MCF 10A (cell line): ENCODE measurements around the gene FBLN1. TPM values are rescaled to one million over a fixed set of nuclear protein-coding genes. Genes with fewer than 3 reads are reported as not detected.

Source experiments
- BruUV-seq: library from RNA; stranded (reverse); fragments of 400-500 nt; replicated peaks from 2 replicates; lab custom pipeline; 2021; lab: Mats Ljungman, UMichigan
- CTCF ChIA-PET: fragments of 300-600 bp; sonication (Branson Sonifier 250); formaldehyde crosslinking; extraction: SDS; loops from one replicate; lab custom pipeline; 2021; ENCODE audit warnings: antibody characterized with exemption, inconsistent platforms; lab: Yijun Ruan, JAX
- POLR2A ChIA-PET: fragments of 300-600, 350-650 bp; sonication (Branson Sonifier 250); formaldehyde crosslinking; extraction: SDS; loops from one replicate; lab custom pipeline; 2020; ENCODE audit warnings: antibody characterized with exemption, inconsistent platforms; lab: Yijun Ruan, JAX
- DNase-seq: peaks from one replicate; pipeline ENCODE4 v3.0.0-alpha.2; 2018; ENCODE audit not compliant: unreplicated experiment
- H3K27ac Mint-ChIP-seq: one replicate; pipeline ENCODE4 v1.8.0; 2022; ENCODE audit warnings: mild to moderate bottlenecking, low read depth, mixed read lengths; ENCODE audit not compliant: unreplicated experiment
- H3K27me3 Mint-ChIP-seq: one replicate; pipeline ENCODE4 v1.8.0; 2022; ENCODE audit warnings: mixed read lengths; ENCODE audit not compliant: insufficient read depth, unreplicated experiment
- H3K36me3 Mint-ChIP-seq: one replicate; pipeline ENCODE4 v1.8.0; 2022; ENCODE audit warnings: mild to moderate bottlenecking, moderate library complexity, mixed read lengths; ENCODE audit not compliant: insufficient read depth, unreplicated experiment
- H3K4me1 Mint-ChIP-seq: one replicate; pipeline ENCODE4 v1.8.0; 2022; ENCODE audit warnings: mixed read lengths; ENCODE audit not compliant: insufficient read depth, unreplicated experiment
- H3K4me3 Mint-ChIP-seq: one replicate; pipeline ENCODE4 v1.8.0; 2022; ENCODE audit warnings: mild to moderate bottlenecking, moderate library complexity, mixed read lengths; ENCODE audit not compliant: unreplicated experiment
- H3K9me3 Mint-ChIP-seq: one replicate; pipeline ENCODE4 v1.8.0; 2022; ENCODE audit warnings: mixed read lengths; ENCODE audit not compliant: unreplicated experiment
- CTCF ChIP-seq: fragments of 200-600 bp; IDR thresholded peaks from one replicate; pipeline ENCODE4 v1.8.0; 2022; ENCODE audit warnings: antibody characterized with exemption, mild to moderate bottlenecking; ENCODE audit not compliant: unreplicated experiment
- intact Hi-C: fragments of 100-400 bp; cut with micrococcal nuclease; formaldehyde crosslinking; loops from 2 replicates; pipeline ENCODE4 v1.14.1; 2022
- total RNA-seq: library from RNA; stranded (reverse); gene quantifications from 2 replicates; pipeline ENCODE4 v1.2.3, GENCODE V29; 2022

FBLN1 gene
- total RNA-seq, 1 experiment from 2014 or later, result 110 TPM

GRCh38 chr22:45478108-45478771 is 24.4 kb upstream of the FBLN1 start:
- Mint-ChIP-seq H3K4me1 (peaks cover 25% of the 10 kb centered on the region), H3K27me3 (no peaks in the 10 kb centered on the region), H3K36me3 (no peaks in the 10 kb centered on the region), H3K4me3 (no peak overlapping the region), H3K27ac (peak overlapping the region; percentile 84), H3K9me3 (no peaks in the 10 kb centered on the region)
- CTCF ChIA-PET, result interaction anchor here (0.7 to 1.1 kb wide), 3 partner anchors 9 to 37 kb away, joined by 3 to 4 read pairs (median 3); no protein-coding TSS in a partner anchor
- no TSS peak for BruUV-seq
- intact Hi-C loops, result no loop called here
- no peak for TF ChIP-seq CTCF
- POLR2A ChIA-PET, result interaction anchor here (0.8 to 2.3 kb wide), 4 partner anchors 8 to 59 kb away, joined by 3 to 10 read pairs (median 3); partner anchors contain the start of gene FBLN1
- peak; percentile 87 for DNase-seq

- no peak for TF ChIP-seq CTCF
- Mint-ChIP-seq H3K4me1 (peaks cover 31% of the 10 kb centered on the region), H3K9me3 (no peaks in the 10 kb centered on the region), H3K4me3 (no peak overlapping the region), H3K36me3 (no peaks in the 10 kb centered on the region), H3K27me3 (no peaks in the 10 kb centered on the region), H3K27ac (no peak overlapping the region)
- intact Hi-C loops, result no loop called here
- ChIA-PET POLR2A (interaction anchor here (2.3 kb wide), 1 partner anchor 11 kb away, joined by 12 read pairs; no protein-coding TSS in a partner anchor), CTCF (interaction anchor here (0.7 kb wide), 1 partner anchor 73 kb away, joined by 4 read pairs; no protein-coding TSS in a partner anchor)
- DNase-seq, result no peak
- BruUV-seq, result no TSS peak
Observed at GRCh38 chr22:45480717-45481116, 22.0 kb upstream of the FBLN1 start.

GRCh38 chr22:45481661-45482060 is 21.0 kb upstream of the FBLN1 start:
- Mint-ChIP-seq H3K9me3 (peaks cover 2% of the 10 kb centered on the region), H3K36me3 (no peaks in the 10 kb centered on the region), H3K4me3 (no peak overlapping the region), H3K27ac (no peak overlapping the region), H3K27me3 (no peaks in the 10 kb centered on the region), H3K4me1 (peaks cover 26% of the 10 kb centered on the region)
- intact Hi-C loops, result no loop called here
- no peak for TF ChIP-seq CTCF
- POLR2A ChIA-PET, result interaction anchor here (0.5 to 2.3 kb wide), 3 partner anchors 12 to 46 kb away, joined by 3 to 12 read pairs (median 3); no protein-coding TSS in a partner anchor
- no peak for DNase-seq
- BruUV-seq, result no TSS peak
- CTCF ChIA-PET, result interaction anchor here (0.7 to 1.1 kb wide), 2 partner anchors 10 to 72 kb away, joined by 4 read pairs; no protein-coding TSS in a partner anchor

GRCh38 chr22:45482169-45482568 is 20.5 kb upstream of the FBLN1 start:
- intact Hi-C loops, result no loop called here
- BruUV-seq, result no TSS peak
- DNase-seq, result no peak
- Mint-ChIP-seq H3K4me1 (peaks cover 21% of the 10 kb centered on the region), H3K4me3 (no peak overlapping the region), H3K36me3 (no peaks in the 10 kb centered on the region), H3K9me3 (peaks cover 7% of the 10 kb centered on the region), H3K27me3 (no peaks in the 10 kb centered on the region), H3K27ac (no peak overlapping the region)
- POLR2A ChIA-PET, result interaction anchor here (0.5 to 2.3 kb wide), 4 partner anchors 10 to 46 kb away, joined by 3 to 12 read pairs (median 4); no protein-coding TSS in a partner anchor
- CTCF ChIA-PET, result interaction anchor here (1.1 kb wide), 1 partner anchor 11 kb away, joined by 4 read pairs; no protein-coding TSS in a partner anchor
- no peak for TF ChIP-seq CTCF
